ENCODE measurements around the gene ZNF83.

ZNF83 gene

DNA sequence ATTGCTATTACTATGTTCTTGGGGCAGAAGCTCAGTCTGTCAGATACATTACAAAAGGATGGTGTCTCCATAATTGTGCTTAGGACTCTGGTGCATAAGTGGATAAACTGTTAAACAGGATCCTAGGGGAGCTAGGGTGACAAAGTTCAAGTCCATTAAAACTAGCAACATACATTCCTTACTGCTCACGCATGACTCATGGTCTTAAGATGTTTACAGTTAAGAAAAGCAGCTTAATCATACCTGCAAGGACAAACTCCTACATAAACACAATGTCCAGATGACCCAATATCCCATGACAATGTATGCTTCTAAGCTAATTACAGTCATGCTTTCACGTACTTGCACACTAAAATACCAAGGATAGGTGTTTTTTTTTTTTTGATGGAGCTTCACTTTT, 71.6 kb downstream of the ZNF83 start:
- no peak for DNase-seq

GRCh38 chr19:52566121-52566520, 72.0 kb downstream of the ZNF83 start:
- DNase-seq, result no peak
